Measurements from ENCODE around the gene MSANTD2.

The MSANTD2 gene

GRCh38 chr11:124840666-124841065 lies 40.5 kb upstream of the MSANTD2 start:
- no peak overlapping the region for H3K4me3 ChIP-seq
- TF ChIP-seq CTCF (IDR thresholded peaks at IDR 0.05): no peak
- H3K27ac ChIP-seq: no peak overlapping the region
- DNase-seq (ENCODE audit: low spot score): no peak

- no peak overlapping the region for H3K27ac ChIP-seq
- peak overlapping the region; percentile 72 for H3K4me3 ChIP-seq
- TF ChIP-seq CTCF (IDR thresholded peaks at IDR 0.05): no peak
- peak; percentile 65 for DNase-seq (ENCODE audit: low spot score)
Observed at GRCh38 chr11:124839972-124840621, 39.9 kb upstream of the MSANTD2 start.

GRCh38 chr11:124839128-124839971 lies 39.1 kb upstream of the MSANTD2 start:
- peak overlapping the region; percentile 72 for H3K4me3 ChIP-seq
- DNase-seq (ENCODE audit: low spot score): peak; percentile 69
- no peak overlapping the region for H3K27ac ChIP-seq
- no peak for TF ChIP-seq CTCF (IDR thresholded peaks at IDR 0.05)

GRCh38 chr11:124838805-124839127 lies 38.6 kb upstream of the MSANTD2 start:
- Histone ChIP-seq H3K4me3 (no peak overlapping the region), H3K27ac (no peak overlapping the region)
- DNase-seq (ENCODE audit: low spot score): no peak
- TF ChIP-seq CTCF (IDR thresholded peaks at IDR 0.05): no peak

- H3K4me3 ChIP-seq: no peak overlapping the region
- no peak for TF ChIP-seq CTCF (IDR thresholded peaks at IDR 0.05)
- H3K27ac ChIP-seq: peak overlapping the region in 1 of 2 donors; percentile 83
- DNase-seq (ENCODE audit: low spot score): peak; percentile 70
Observed at GRCh38 chr11:124837491-124837856, 37.3 kb upstream of the MSANTD2 start.

GRCh38 chr11:124835918-124836317 lies 35.7 kb upstream of the MSANTD2 start:
- peak overlapping the region; percentile 65 for H3K4me3 ChIP-seq

More at GRCh38 chr11:124835918-124836317, 35.7 kb upstream of the MSANTD2 start:
- TF ChIP-seq CTCF (IDR thresholded peaks at IDR 0.05): no peak
- peak overlapping the region in 1 of 2 donors; percentile 83 for H3K27ac ChIP-seq
- DNase-seq (ENCODE audit: low spot score): peak; percentile 45
